ENCODE data around the gene LIPE.

DNA sequence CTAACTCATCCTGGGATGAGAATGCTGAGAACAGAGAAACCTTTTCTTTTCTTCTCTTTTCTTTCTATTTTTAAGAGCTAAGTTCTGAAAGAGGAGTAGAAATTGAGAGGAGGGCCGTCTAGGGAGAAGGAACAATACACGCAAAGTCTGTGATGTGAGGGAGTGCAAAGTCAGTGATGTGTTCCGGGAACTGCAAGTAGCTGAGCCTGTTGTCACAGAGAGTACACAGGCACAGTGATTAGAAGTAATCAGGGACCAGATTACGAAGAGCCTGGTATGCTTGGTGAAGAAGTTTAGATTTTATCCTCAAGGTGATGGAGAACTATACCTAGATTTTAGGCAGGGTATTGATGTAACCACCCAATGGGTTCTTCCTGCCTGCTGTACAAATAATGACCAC lies 47.6 kb upstream of the LIPE start:
- TF ChIP-seq EZH2 (IDR thresholded peaks at IDR 0.05; ENCODE audit: low read length, unreplicated experiment) (no peak), CTCF (conservative IDR thresholded peaks at IDR 0.05; ENCODE audit: low read depth, low read length) (no peak), EZH2phosphoT487 (IDR thresholded peaks at IDR 0.05; ENCODE audit: borderline replicate concordance, low read length) (no peak)

Measured in PC-3 (cell line).